Ammon's horn (tissue), 1 donor: ENCODE measurements around the gene C11orf91.
"Not testable (repeated sequence)": the region's sequence is repeated elsewhere in the genome, so short reads cannot be mapped to it uniquely, and the experiment has no call there.

Experiments used
- DNase-seq: peaks from one replicate; pipeline ENCODE4 v3.0.0-alpha.2; 2016; ENCODE audit warnings: low spot score

Gene C11orf91

DNA sequence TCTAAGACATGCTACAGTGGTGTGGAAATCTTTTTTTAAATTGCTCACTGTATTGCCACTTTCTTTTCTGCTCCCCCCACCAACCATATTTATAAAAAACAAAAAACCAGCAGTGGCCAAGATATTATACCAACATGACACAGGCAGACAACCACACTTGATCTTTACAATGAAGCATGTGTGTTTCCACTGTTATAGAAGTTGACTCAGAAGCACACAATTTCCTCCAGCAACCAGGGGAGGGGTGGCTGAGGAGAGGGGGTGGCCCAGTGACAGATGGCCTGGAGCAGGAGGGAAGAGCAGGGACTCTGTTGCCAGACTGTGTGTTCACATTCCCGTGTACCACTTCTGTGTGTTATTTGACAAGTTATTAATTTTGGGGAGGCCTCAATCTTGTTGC is 20.8 kb upstream of the C11orf91 start:
- DNase-seq = peak; percentile 64

DNA sequence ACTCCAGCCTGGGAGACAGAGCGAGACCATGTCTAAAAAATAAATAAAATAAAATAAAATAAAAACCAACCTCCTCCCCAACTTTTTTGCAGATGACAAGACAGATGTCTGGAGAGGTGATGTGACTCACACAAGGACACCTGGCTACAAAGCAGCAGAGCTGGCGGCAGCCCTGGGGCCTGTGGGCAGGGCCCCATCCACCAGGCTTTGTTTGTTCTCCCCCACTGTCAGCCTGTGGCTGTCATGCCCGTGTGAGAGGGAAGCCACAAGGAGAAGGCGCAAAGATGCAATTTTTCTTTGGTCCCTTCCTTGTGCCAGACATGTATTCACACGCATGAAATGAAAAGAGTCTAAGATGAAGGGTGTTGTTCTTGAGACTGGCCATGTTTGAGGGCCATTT is 19.0 kb upstream of the C11orf91 start:
- DNase-seq = no peak

DNA sequence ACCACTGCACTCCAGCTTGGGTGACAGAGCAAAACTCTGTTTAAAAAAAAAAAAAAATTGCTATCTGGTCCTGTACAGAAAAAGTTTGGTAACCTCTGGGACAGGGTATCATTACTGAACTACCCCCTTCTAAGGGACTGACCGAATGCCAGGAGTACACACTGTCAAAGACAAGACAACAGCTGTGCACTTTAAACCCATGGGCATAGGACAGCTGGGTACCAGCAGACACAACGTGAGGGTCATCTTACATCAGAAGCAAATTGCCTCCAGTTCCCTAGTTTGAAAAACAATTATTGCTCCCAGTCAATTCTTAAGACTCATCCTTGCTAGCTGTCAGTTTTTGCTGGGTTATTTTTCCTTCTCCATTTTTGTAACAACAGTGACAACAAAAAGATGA is 17.8 kb upstream of the C11orf91 start:
- no peak for DNase-seq

DNA sequence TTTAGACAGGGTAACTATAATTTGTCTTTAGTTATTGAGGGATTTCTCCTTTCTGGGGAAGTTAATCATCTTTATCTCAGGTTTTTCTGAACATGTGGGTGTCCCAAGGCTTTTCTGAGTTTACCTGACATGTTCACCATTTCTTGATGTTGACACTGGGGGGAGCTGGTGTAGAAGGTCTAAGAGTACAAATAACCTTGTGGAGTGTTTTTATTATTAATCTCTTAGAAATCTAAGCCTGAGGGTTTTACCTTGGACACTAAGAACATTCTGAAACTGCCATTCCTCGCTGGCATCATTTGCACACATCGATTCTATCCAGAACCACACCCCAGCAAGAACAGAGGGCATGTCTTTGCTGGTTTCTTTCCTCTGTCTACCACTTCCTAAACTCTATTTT is 15.6 kb upstream of the C11orf91 start:
- DNase-seq = no peak

DNA sequence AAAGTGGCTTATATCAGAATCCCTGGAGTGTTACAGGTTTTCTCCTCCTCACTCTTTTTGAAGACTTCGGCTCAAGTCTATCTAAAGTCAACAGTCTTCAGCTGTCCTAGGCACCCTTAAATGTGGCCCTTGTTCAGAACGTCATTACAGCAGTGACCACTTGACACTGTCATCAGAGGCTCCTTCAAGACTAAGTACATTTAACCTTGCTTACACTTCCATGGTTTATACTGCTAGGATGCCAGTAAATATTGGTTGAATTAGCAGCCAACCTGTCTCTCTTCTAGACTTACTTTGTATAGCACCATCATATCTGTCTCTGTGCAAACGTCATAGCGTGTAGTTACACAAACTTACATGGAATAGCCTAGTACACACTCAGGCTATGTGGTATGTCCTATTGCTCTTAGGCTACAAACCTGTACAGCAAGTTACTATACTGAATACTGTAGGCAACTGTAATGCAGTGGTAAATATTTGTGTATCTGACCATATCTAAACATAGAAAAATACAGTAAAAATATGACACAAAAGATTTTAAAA is 13.3 kb upstream of the C11orf91 start:
- no peak for DNase-seq

DNA sequence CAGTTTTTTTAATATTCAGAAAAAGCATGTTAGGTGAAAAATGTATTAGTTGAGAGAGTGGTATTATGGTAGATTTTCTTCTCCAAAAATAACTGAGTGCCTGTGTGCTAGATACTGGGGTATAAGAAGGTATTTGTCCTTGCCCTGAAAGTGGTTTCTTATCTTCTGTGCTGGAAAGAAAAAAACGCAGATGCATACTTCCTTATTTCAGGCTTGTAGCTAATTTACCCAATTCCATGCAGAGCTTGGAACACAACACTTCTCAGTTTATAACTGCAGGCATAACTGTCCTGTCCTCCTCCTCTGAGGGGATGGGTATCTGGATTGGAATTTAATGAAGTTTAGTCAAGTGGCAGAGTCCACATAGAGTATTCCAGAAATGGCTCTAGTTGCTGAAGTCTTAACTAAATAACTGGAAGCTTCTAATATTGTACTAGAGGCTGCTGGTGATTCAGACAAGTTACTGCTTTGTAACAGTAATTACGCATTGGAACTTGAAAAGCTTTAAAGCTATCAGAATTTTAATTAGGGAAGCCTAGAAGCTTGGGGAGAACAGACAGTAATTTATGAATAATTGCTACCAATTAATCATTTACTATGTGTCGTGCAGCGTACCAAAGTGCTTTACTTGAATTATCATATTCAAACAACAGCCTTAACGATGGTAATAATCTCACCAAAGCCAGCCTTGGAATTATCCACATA is 12.7 kb upstream of the C11orf91 start:
- no peak for DNase-seq

DNA sequence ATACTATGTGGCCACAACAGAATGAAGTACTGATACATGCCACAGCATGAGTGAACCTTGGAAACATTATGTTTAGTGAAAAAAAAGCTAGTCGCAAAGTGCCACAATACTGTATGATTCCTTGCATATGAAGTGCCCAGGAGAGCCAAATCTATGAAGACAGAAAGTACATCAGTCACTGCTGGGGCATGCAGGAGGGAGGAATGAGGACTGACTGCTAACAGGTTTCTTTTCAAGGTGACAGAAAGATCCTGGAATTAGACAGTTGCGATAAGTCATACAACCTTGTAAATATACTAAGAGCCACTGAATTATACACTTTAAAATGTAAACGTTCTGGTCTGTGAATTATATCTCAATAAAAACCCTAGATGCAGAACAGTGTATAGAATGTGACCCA is 11.8 kb upstream of the C11orf91 start:
- DNase-seq = no peak

DNA sequence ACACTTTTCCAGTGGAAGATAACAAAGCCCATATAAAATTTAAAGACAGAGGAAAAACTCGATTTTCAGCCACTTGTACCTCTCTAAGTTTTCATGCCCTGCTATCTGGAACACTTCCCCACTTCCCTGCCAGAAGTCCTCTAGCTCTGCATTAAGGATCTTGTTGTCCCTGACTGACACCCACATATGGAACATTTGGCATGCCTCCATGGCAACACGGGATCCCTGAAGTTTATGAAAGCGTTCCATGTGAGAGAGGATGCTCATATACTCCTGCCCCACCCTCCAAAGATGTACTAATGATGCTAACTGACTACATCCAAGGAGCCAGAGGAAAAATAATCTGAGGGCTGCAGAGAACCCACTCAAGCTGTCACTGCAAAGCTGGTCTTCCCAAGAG is 8.8 kb upstream of the C11orf91 start:
- DNase-seq = no peak

DNA sequence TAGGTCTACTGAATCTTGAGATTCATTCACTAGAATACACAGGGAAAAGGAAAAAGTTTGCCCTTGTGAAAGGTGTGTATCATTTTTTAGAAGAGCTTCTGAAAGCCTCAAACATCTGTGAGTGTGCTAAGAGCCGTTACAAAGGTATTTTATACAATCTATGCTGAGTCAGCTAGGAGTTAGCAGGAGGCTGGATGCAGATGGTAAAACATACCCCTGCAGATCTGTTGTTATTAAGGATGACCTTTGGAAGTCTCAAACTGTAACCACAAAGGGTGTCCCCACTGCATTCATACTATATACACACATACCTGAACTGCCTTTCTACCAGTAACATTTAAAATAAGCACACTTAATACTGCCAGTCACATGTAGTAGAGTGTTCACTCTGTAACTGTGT is 8.4 kb upstream of the C11orf91 start:
- DNase-seq = no peak

DNA sequence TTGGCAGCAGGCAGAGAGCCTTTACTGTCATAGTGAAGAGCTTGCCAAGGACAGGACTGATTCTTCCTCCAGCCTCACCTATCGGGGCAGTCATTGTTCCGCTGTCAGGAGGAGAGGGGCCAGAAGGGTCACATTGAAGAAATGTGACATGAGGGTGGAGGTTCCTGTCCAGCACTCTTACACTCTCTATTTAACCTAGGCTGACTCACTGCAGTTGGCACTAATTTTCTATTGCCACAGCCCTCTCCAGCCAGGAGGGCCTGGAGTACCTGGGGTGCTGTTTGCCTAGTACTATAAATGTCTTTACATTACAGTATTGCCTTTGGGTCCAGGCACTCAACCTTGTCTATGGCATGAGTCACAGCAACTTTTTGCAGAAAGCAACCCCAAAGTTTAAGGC is 7.2 kb upstream of the C11orf91 start:
- DNase-seq = not testable (repeated sequence)

DNA sequence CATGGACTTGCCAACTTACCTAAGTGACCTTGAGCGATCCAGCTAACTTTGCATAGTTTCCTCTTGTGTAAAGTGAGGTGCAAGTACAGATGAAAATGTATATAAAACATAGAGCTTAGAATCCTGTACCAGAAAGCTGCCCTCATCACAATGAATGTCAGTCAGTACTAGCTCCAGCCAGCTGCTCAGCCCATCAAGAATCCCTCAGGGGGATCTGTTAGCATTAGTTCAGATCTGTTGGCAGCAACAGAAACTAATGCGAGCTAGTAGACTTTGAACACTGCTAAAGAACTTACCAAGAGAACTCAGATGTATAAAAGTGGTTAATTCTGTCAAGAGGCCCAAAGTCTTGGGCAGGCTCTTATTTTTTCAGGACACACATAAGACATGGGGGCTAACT is 6.3 kb upstream of the C11orf91 start:
- DNase-seq = no peak

DNA sequence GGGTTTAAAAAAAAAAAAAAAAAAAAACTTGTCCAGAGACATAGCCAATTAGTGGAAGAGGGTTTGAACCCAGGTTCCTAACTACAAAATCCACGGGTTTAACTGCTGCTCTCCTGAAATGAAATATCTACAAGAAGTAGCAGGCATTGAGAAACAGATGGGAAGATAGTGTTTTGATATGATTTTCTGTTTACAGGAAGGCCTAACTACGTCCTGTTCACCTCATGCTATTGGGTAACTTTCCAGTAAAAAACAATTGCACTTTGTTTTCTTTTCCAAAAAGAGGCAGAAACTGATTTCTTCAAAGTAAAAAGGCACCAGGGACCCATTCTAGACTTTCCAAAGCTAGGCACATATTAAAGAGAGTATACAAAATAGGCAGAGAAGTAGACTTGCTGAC is 5.9 kb upstream of the C11orf91 start:
- DNase-seq = no peak

DNA sequence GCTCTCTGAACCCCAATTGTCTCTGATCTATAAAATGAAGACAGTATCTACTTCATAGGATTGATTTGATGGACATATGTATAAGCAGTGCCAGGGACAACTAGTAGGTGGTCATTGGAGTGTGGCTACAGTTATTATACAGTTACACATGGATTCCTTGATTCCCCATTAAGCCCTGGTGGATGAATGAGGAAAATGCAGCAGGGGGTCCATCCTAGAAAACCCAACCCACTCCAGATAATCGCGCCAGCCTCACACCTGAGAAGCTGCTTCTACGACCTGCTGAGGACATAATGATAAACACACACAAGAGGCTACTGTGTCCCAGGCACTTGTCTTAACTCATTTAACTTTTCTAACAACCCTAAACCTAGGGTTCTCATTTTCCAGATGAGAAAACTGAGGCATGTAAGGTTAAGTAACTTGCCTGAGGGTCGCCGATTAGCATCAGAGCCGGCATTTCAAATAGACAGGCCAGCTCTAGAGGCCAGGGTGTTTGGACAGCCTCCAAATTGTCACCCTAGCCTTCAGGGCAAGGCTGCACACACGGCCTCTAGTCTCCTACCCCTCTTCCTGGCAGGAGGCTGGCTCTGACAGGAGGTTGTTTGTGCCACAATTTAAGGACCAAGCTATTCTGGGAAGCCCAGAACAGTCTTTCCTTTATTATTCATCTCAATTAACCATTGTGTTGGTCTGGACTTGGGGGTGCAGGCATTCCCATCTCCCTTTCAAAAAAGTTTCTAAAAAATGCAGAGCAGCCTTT is 3.8 kb upstream of the C11orf91 start:
- DNase-seq = no peak

DNA sequence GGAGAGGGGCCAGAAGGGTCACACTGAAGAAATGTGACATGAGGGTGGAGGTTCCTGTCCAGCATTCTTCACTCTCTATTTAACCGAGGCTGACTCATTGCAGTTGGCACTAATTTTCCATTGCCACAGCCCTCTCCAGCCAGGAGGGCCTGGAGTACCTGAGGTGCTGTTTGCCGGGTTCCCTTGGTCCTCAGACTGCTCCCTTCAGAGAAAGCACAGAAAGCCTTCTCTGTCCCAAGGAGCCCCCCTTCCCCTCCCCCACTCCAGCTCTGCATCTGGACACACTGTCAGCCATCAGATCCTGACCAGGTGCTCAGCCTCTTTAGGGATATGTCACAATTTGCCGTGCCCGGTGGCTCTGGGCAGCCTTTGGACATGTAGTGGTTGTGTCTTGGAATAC is 3.2 kb upstream of the C11orf91 start:
- DNase-seq = no peak

DNA sequence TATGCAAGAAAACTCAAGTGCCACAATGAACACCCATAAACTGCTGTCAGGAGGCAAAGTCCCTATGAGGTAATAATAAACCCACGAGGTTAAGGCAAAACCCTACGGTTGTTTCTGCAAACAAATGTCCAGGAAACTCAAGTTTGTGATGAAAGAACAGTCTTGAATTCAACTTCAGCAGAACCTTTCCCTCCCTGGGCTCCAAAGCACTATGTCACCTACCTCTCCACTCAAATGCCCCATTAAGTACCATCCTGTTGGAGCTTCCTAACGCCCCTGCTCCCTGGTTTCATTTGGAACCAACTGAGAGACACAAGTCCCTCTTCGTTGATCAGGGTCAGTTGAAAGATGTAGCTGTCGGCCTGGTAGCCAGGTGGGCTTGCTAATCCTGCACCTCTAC is 2.6 kb upstream of the C11orf91 start:
- no peak for DNase-seq

DNA sequence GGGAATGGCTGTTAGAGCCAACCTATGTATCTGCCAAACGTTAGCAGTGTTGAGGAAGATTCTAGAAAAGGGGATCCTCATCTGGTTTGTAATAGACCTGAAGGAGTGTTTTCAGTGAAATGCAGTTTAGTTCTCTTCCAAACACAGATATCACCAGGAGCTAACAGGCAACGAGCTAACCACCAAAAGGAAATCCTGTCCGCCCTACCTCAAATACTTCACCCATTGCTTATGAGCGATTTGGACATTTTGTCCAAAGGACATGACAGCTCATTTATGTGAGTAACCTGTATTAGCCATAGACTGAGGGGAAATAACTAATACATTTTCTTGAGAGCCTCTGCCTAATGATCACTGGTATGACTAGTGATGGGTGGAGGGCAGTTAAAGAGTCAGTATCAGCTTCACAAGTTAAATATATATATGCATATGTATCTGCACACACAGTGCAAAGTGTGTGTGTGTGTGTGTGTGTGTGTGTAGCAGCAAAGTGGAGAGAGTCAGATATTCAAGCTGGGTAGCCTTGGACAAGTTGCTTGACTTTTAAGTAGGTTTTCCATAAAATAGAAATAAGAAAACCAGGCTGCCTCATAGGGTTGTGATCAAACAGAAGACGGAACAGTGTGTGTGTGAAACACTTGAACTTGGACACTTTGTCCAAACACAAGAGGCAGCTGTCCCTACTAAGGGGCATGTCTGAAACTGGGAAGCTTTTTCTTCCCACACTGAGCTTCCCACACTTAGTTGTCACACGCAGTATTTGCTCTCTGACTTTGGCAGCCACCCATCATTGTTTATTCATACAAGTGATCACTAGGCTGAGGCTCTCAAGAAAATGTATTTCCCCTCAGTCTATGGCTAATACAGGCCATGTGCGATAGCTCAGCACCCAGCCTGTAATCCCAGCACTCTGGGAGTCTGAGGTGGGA is 940 bp upstream of the C11orf91 start:
- peak; percentile 87 for DNase-seq

DNA sequence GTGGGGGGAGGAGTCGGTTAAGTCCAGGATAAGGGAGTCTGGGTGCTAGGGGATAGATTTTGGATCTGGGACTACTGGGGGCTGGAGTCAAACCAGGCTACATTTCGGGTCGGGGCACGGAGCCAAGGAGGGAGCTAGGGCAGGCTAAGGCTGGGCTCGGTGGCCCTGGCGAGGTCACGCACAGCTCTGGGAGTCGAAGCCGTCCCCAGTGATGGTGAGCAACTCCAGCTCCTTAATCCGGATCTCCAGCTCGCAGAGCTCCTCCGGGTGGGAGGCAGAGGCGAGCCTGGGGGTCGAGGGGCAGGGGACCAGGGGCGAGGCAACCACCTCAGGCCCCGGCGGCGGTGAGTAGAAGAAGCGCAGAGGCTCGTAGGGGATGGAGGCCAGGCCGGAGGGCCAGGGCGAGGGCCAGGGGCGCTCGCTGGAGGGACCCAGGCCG is 544 bp downstream of the C11orf91 start:
- DNase-seq = no peak

DNA sequence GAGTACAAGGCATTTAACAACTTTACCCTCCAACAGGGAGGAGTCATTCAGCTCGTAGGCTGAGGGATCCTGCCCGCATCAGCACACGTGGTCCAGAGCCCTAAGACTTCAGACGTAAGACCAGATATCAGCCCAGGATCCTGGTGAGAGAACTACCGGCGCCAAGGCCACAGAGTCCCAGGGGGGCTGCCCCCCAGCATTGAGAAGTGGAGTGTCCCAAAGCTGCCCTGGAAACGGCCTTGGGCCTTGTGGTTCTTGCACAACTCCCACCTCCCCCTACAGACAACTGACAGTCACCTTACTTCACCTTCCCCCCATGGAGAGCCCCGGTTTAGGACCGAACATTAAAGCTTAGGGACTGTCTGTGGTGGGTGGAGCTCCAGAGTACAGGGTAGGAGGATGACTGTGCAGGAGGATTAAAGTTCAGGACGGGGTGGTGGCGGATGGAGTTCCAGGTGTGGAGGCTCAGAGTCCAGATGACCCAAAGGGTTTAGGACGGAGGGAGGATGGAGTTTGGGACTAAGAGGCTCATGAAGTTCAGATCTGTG is 1.0 kb downstream of the C11orf91 start:
- DNase-seq = no peak

DNA sequence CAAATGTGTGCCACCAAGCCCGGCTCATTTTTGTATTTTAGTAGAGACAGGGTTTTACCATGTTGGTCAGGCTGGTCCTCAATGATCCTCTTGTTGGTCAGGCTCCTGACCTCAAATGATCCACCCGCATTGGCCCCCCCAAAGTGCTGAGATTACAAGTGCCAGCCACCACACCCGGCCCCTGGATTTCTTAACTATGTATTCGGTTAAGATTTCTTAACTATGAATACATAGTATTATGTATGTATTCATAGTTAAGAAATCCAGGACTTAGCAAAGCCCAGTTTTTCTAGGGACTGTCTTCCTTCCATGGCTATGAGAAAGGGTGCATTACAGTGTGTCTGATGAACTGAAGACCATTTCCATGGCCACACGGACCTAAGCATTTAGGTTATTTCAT is 1.7 kb downstream of the C11orf91 start:
- no peak for DNase-seq

DNA sequence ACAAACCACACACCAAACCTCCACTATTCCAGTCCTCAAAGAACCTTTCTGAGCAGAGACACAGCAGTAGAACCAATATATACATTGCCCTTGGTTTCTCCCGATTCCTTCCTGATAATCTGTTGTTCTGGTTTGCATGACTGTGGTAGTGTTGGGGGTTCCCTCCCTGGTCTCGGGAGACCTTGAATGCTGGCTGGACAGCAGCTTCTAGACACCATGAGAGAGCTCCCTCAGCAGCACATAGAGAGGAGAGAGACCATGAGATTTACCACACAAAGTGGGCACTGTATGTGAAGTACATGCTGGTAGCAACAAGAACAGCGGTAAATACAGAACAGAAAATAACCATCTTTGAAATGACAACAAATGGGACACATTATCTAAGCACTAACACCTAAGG is 2.6 kb downstream of the C11orf91 start:
- DNase-seq = no peak

DNA sequence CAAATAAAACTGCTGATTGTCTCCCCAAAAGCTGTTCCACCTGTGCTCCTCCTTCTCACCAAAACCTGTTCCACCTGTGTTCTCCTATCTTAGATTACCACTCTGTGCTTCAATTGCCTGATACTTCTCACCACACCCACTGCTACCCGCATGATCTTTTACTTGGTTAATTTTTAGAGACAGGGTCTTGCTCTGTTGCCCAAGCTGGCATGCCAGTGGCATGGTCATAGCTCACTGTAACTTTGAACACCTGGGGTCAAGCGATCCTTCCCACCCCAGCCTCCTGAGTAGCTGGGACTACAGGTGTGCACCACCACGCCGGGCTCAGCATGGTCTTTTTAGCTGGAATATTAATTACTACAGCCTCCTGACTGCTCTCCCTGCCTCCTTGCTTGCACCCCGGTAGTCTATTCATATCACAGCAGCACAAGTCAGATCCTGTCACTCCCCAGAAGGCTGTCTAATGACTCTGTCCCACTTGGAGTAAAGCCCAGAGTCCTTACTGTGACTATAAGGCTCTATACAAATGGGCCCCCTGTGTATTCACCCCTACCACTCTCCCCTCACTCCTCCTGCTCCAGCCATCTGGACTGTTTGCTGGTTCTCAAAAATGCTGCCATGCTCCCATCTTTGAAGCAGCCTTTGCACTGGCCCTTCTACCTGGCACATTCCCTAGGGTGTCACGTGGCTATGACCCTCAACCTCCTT is 3.5 kb downstream of the C11orf91 start:
- DNase-seq = no peak
